HG02970 (cell line): Measurements from ENCODE around the gene ABHD3.
"Not testable (repeated sequence)": the region's sequence is repeated elsewhere in the genome, so short reads cannot be mapped to it uniquely, and the experiment has no call there.

ENCODE experiments used
- ATAC-seq: cut with Tn5 transposase; IDR thresholded peaks from one replicate; pipeline ENCODE4 v1.9.1; 2021; ENCODE audit warnings: mild to moderate bottlenecking, moderate library complexity, moderate number of reproducible peaks; ENCODE audit not compliant: unreplicated experiment, low FRiP score

Gene ABHD3

GRCh38 chr18:21660078-21660477 lies 44.5 kb downstream of the ABHD3 start:
- ATAC-seq, result no peak

- ATAC-seq, result no peak
These were observed 48.2 kb downstream of the ABHD3 start for GRCh38 chr18:21656402-21656801.

- ATAC-seq, result no peak
These were observed 51.2 kb downstream of the ABHD3 start for GRCh38 chr18:21653361-21653760.

- no peak for ATAC-seq
These were observed 52.5 kb downstream of the ABHD3 start for GRCh38 chr18:21652073-21652472.

- ATAC-seq, result no peak
These were observed 54.3 kb downstream of the ABHD3 start for GRCh38 chr18:21650311-21650710.

- not testable (repeated sequence) for ATAC-seq
These were observed 64.2 kb downstream of the ABHD3 start for GRCh38 chr18:21640375-21640774.

- no peak for ATAC-seq
These were observed 65.8 kb downstream of the ABHD3 start for GRCh38 chr18:21638822-21639221.

GRCh38 chr18:21636769-21637168 lies 67.8 kb downstream of the ABHD3 start:
- ATAC-seq, result no peak

GRCh38 chr18:21634588-21635199 lies 69.9 kb downstream of the ABHD3 start:
- ATAC-seq, result no peak

GRCh38 chr18:21632393-21632792 lies 72.2 kb downstream of the ABHD3 start:
- no peak for ATAC-seq

GRCh38 chr18:21629089-21629832 lies 75.3 kb downstream of the ABHD3 start:
- ATAC-seq, result peak; percentile 88

- not testable (repeated sequence) for ATAC-seq
These were observed 82.9 kb downstream of the ABHD3 start for GRCh38 chr18:21621640-21622039.

GRCh38 chr18:21612125-21613039 lies 92.2 kb downstream of the ABHD3 start, which contains the start of gene SNRPD1:
SNRPD1 (plus strand) TSS chr18:21612314; CDS start chr18:21612430, 116 bp downstream.
- ATAC-seq, result peak; percentile 98

- not testable (repeated sequence) for ATAC-seq
These were observed 93.0 kb downstream of the ABHD3 start for GRCh38 chr18:21611401-21612124.

GRCh38 chr18:21605213-21605612 lies 99.4 kb downstream of the ABHD3 start:
- no peak for ATAC-seq

GRCh38 chr18:21604671-21605070 lies 99.9 kb downstream of the ABHD3 start:
- ATAC-seq, result no peak

GRCh38 chr18:21602299-21602587 lies 102.3 kb downstream of the ABHD3 start:
- no peak for ATAC-seq
